A549 (cell line): ENCODE results near the gene GINM1. TPM values are rescaled to one million over a fixed set of nuclear protein-coding genes. Genes with fewer than 3 reads are reported as not detected.
A peak's percentile ranks its signal among the peaks of the same experiment; 100 is the strongest.

ENCODE experiments used
- ATAC-seq, 2 experiments: fragments of 200-7000 bp in 1 of 2; fragments of >200 bp in 1 of 2; cut with Nextera tagmentation in 1 of 2; cut with Tn5 transposase in 1 of 2; 3 replicates each; pipeline versions ENCODE4 v1.8.0 to v1.9.1; 2018 to 2020; ENCODE audit warnings: mild to moderate bottlenecking in 1 of 2, moderate library complexity in 1 of 2
- CTCF ChIA-PET: fragments of 300-600 bp; sonication (Branson Sonifier 250); formaldehyde crosslinking; extraction: SDS; loops from one replicate; lab custom pipeline; 2021; ENCODE audit warnings: antibody characterized with exemption, inconsistent platforms; lab: Yijun Ruan, JAX
- POLR2A ChIA-PET: fragments of 350-600 bp; formaldehyde crosslinking; extraction: SDS; loops from one replicate; lab custom pipeline; 2021; ENCODE audit warnings: antibody characterized with exemption, inconsistent platforms; lab: Yijun Ruan, JAX
- DNase-seq, 2 experiments: peaks; one replicate each; pipeline versions ENCODE4 v3.0.0 to v3.0.0-alpha.2; 2011 to 2016; ENCODE audit warnings: low read depth in 1 of 2, low spot score in 1 of 2
- FAIRE-seq: peaks from 2 replicates; lab custom pipeline; 2011; peaks lifted over from hg19 to GRCh38; lab: Jason Lieb, UNC
- H3K27ac ChIP-seq, 2 experiments: fragments of >200 bp; sonication (Bioruptor Twin); formaldehyde crosslinking; 3 replicates each; pipeline ENCODE4 v1.5.1; 2016 to 2017
- H3K4me1 ChIP-seq: fragments of >200 bp; sonication (Bioruptor Twin); formaldehyde crosslinking; 3 replicates; pipeline ENCODE4 v1.6.1; 2016
- H3K4me2 ChIP-seq: fragments of >200 bp; sonication (Bioruptor Twin); formaldehyde crosslinking; 3 replicates; pipeline ENCODE4 v1.6.1; 2016
- H3K4me3 ChIP-seq: fragments of >200 bp; sonication (Bioruptor Twin); formaldehyde crosslinking; 3 replicates; pipeline ENCODE4 v1.5.1; 2016
- H3K9me3 ChIP-seq: fragments of >200 bp; sonication (Bioruptor Twin); formaldehyde crosslinking; 3 replicates; pipeline ENCODE4 v1.6.1; 2016
- CBX8 ChIP-seq: fragments of 200-600 bp; sonication (generic); IDR thresholded peaks from 2 replicates; pipeline ENCODE4 v1.6.1; 2016
- CEBPB ChIP-seq, 2 experiments: fragments of >200 bp in 1 of 2; sonication (Bioruptor Twin) in 1 of 2; formaldehyde crosslinking in 1 of 2; IDR thresholded peaks; 2 replicates each; pipeline ENCODE4 v1.6.1; 2012 to 2016
- CHD2 ChIP-seq: fragments of 150-350 bp; IDR thresholded peaks from 2 replicates; pipeline ENCODE4 v1.6.1; 2014; ENCODE audit warnings: low read length; ENCODE audit not compliant: partially characterized antibody
- EHMT2 ChIP-seq: fragments of 200-600 bp; sonication (generic); IDR thresholded peaks from 2 replicates; pipeline ENCODE4 v1.6.1; 2016; ENCODE audit warnings: antibody characterized with exemption, low read depth, mild to moderate bottlenecking, moderate library complexity
- EP300 ChIP-seq, 2 experiments: fragments of >200 bp; sonication (Bioruptor Twin); formaldehyde crosslinking; IDR thresholded peaks; 2 replicates in 1 of 2; 3 replicates in 1 of 2; pipeline ENCODE4 v1.6.1; 2016 to 2017
- FOSB ChIP-seq: fragments of 250-450 bp; sonication (Bioruptor Pico); IDR thresholded peaks from 2 replicates; pipeline ENCODE4 v1.5.0; 2020; ENCODE audit warnings: mild to moderate bottlenecking, moderate library complexity
- FOSL2 ChIP-seq, 2 experiments: fragments of 450-650 bp in 1 of 2; fragments of >200 bp in 1 of 2; sonication (Bioruptor Twin) in 1 of 2; formaldehyde crosslinking; IDR thresholded peaks; 2 replicates each; pipeline versions ENCODE4 v1.5.0 to v1.6.1; 2016 to 2020; ENCODE audit warnings: mild to moderate bottlenecking in 1 of 2, moderate library complexity in 1 of 2
- FOXS1 ChIP-seq: fragments of 250-450 bp; sonication (Bioruptor Pico); IDR thresholded peaks from 2 replicates; pipeline ENCODE4 v1.5.0; 2020; ENCODE audit warnings: mild to moderate bottlenecking, moderate library complexity
- HOXA7 ChIP-seq: fragments of 250-450 bp; sonication (Bioruptor Pico); IDR thresholded peaks from 2 replicates; pipeline ENCODE4 v1.5.0; 2020; ENCODE audit warnings: mild to moderate bottlenecking, moderate library complexity
- HOXB5 ChIP-seq: fragments of 250-450 bp; sonication (Bioruptor Pico); IDR thresholded peaks from 2 replicates; pipeline ENCODE4 v1.5.0; 2020; ENCODE audit warnings: mild to moderate bottlenecking, moderate library complexity
- JUN ChIP-seq, 2 experiments: fragments of >200 bp; sonication (Bioruptor Twin); formaldehyde crosslinking; IDR thresholded peaks; 2 replicates in 1 of 2; 3 replicates in 1 of 2; pipeline ENCODE4 v1.6.1; 2016 to 2017
- JUNB ChIP-seq: fragments of >200 bp; sonication (Bioruptor Twin); formaldehyde crosslinking; IDR thresholded peaks from 2 replicates; pipeline ENCODE4 v1.6.1; 2016
- KDM1A ChIP-seq: fragments of 200-600 bp; sonication (generic); IDR thresholded peaks from 2 replicates; pipeline ENCODE4 v1.6.1; 2016; ENCODE audit warnings: low read depth, mild to moderate bottlenecking
- KDM5A ChIP-seq: fragments of 200-600 bp; sonication (generic); IDR thresholded peaks from 2 replicates; pipeline ENCODE4 v1.6.1; 2016; ENCODE audit warnings: antibody characterized with exemption, mild to moderate bottlenecking
- NPAS2 ChIP-seq: fragments of 250-450 bp; sonication (Bioruptor Pico); IDR thresholded peaks from 2 replicates; pipeline ENCODE4 v1.8.0; 2022; ENCODE audit warnings: mild to moderate bottlenecking, moderate library complexity, borderline replicate concordance
- NR3C1 ChIP-seq: fragments of >200 bp; sonication (Bioruptor Twin); formaldehyde crosslinking; IDR thresholded peaks from 3 replicates; pipeline ENCODE4 v1.6.1; 2017
- PHF8 ChIP-seq: fragments of 200-600 bp; sonication (generic); IDR thresholded peaks from 2 replicates; pipeline ENCODE4 v1.6.1; 2016; ENCODE audit warnings: low read depth, mild to moderate bottlenecking, antibody characterized with exemption, moderate library complexity, borderline replicate concordance
- POLR2A ChIP-seq: IDR thresholded peaks from 2 replicates; pipeline ENCODE4 v1.6.1; 2012; ENCODE audit warnings: mild to moderate bottlenecking, low read length
- POLR2AphosphoS2 ChIP-seq: conservative IDR thresholded peaks from 2 replicates; pipeline ENCODE4 v1.6.1; 2012; ENCODE audit warnings: low read length, improper control_type of control experiment, inconsistent platforms
- RCOR1 ChIP-seq: fragments of 150-350 bp; IDR thresholded peaks from 2 replicates; pipeline ENCODE4 v1.6.1; 2014; ENCODE audit warnings: antibody characterized with exemption, low read length, low read depth
- ZSCAN20 ChIP-seq: fragments of 250-450 bp; sonication (Bioruptor Pico); IDR thresholded peaks from 2 replicates; pipeline ENCODE4 v1.8.0; 2022; ENCODE audit warnings: mild to moderate bottlenecking, moderate library complexity
- WGBS: methylation state at CpG from one replicate; pipeline ENCODE4 v1.1.6; 2017; ENCODE audit errors: missing lambda C conversion rate; 5-methylcytosine and 5-hydroxymethylcytosine counted together
- polyA plus RNA-seq, 4 experiments: library from polyadenylated mRNA; depleted of rRNA in 3 of 4; stranded (reverse); fragments of >200 nt; fragmentation: RNase III in 1 of 4; extraction: RNeasy Plus Mini Kit Qiagen cat#74134 plus additional on column Dnase treatment in 1 of 4; gene quantifications; 2 replicates in 3 of 4; 3 replicates in 1 of 4; pipeline ENCODE4 v1.2.3, GENCODE V29; 2011 to 2017
- TF ChIP-seq, protein P1 (sequence below): IDR thresholded peaks from 2 replicates; pipeline ENCODE4 v1.6.1; 2012
- TF ChIP-seq, protein P2 (sequence below): fragments of >200 bp; sonication (Bioruptor Twin); formaldehyde crosslinking; IDR thresholded peaks from 2 replicates; pipeline ENCODE4 v1.6.1; 2016
- TF ChIP-seq, protein P3 (sequence below): fragments of 250-450 bp; sonication (Bioruptor Pico); IDR thresholded peaks from 2 replicates; pipeline ENCODE4 v1.5.0; 2020; ENCODE audit warnings: low read depth, mild to moderate bottlenecking, moderate library complexity
- TF ChIP-seq, protein P4 (sequence below): IDR thresholded peaks from 2 replicates; pipeline ENCODE4 v1.6.1; 2012
- TF ChIP-seq, protein P5 (sequence below): fragments of 250-450 bp; sonication (Bioruptor Pico); IDR thresholded peaks from 2 replicates; pipeline ENCODE4 v1.5.0; 2021; ENCODE audit warnings: mild to moderate bottlenecking, moderate library complexity, borderline replicate concordance

Gene GINM1
- polyA plus RNA-seq, 2 of the 4 experiments (the other 2 are of a cell fraction): 24.2 to 34.9 TPM

DNA sequence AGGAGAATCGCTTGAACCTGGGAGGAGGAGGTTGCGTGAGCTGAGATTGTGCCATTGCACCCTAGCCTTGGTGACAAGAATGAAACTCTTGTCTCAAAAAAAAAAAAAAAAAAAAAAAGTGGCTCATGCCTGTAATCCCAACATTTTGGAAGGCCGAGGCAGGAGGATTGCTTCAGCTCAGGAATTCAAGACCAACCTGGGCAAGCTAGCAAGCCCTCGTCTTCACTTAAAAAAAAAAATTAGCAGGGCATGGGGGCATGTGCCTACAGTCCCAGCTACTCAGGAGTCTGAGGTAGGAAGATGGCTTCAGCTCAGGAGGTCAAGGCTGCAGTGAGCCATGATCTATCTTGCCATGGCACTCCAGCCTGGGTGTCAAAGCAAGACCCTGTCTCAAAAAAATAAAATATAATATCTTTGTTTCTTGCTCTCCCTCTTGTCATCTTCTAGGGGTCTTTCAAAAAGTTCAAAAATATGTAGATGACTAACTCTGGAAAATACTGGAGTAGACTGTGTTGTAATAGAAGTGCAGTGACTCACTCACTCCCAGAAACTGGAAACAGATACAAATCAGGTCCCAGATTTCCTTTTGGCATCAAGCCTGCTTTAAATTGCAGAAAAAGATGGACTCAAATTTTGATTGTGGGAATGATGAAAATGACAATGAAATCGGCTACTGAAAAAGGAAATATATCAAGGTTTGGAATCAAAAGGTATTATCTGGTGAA lies 2.8 kb upstream of the GINM1 start:
- H3K4me3 ChIP-seq: no peak overlapping the region
- ChIA-PET POLR2A (interaction anchor here (1.1 kb wide), 1 partner anchor 18 kb away, joined by 3 read pairs; the partner anchor contains the start of gene PPIL4), CTCF (interaction anchor here (2.1 to 2.4 kb wide), 2 partner anchors 16 to 18 kb away, joined by 9 to 11 read pairs; partner anchors contain the start of gene PPIL4)
- H3K4me2 ChIP-seq: peak overlapping the region; percentile 46
- 49% methylated on average over 5 of the region's 5 CpGs for WGBS
- no peaks in the 10 kb centered on the region for H3K9me3 ChIP-seq
- DNase-seq (peak; percentile 10 to 39), ATAC-seq (no peak), FAIRE-seq (no peak)
- TF ChIP-seq, protein P1, sequence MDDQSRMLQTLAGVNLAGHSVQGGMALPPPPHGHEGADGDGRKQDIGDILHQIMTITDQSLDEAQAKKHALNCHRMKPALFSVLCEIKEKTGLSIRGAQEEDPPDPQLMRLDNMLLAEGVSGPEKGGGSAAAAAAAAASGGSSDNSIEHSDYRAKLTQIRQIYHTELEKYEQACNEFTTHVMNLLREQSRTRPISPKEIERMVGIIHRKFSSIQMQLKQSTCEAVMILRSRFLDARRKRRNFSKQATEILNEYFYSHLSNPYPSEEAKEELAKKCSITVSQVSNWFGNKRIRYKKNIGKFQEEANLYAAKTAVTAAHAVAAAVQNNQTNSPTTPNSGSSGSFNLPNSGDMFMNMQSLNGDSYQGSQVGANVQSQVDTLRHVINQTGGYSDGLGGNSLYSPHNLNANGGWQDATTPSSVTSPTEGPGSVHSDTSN: no peak
- TF ChIP-seq RCOR1: no peak
- TF ChIP-seq, protein P2, sequence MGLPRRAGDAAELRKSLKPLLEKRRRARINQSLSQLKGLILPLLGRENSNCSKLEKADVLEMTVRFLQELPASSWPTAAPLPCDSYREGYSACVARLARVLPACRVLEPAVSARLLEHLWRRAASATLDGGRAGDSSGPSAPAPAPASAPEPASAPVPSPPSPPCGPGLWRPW: no peak
- no peak for TF ChIP-seq HOXA7
- TF ChIP-seq FOSL2 (IDR thresholded peaks at IDR 0.05): peak; percentile 45; the same call in 1 of the 2 replicates
- peak; percentile 72 for TF ChIP-seq FOSL2 (CRISPR knock-in tag; IDR thresholded peaks at IDR 0.05)
- peak; percentile 14 to 61; a peak in 2 of 4 replicates for TF ChIP-seq CEBPB (IDR thresholded peaks at IDR 0.05)
- TF ChIP-seq, protein P3, sequence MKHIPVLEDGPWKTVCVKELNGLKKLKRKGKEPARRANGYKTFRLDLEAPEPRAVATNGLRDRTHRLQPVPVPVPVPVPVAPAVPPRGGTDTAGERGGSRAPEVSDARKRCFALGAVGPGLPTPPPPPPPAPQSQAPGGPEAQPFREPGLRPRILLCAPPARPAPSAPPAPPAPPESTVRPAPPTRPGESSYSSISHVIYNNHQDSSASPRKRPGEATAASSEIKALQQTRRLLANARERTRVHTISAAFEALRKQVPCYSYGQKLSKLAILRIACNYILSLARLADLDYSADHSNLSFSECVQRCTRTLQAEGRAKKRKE: no peak
- no peak for TF ChIP-seq NR3C1
- no peak for TF ChIP-seq EP300 (IDR thresholded peaks at IDR 0.05)
- no peak for TF ChIP-seq FOXS1 (CRISPR knock-in tag)
- TF ChIP-seq JUNB: peak; percentile 42
- TF ChIP-seq KDM1A: no peak
- no peak for TF ChIP-seq NPAS2 (CRISPR knock-in tag)
- no peak for TF ChIP-seq HOXB5 (CRISPR knock-in tag)
- peak overlapping the region in 1 of 2 experiments; percentile 72; a peak in 3 of 6 replicates for H3K27ac ChIP-seq
- H3K4me1 ChIP-seq: peaks cover 32% of the 10 kb centered on the region

DNA sequence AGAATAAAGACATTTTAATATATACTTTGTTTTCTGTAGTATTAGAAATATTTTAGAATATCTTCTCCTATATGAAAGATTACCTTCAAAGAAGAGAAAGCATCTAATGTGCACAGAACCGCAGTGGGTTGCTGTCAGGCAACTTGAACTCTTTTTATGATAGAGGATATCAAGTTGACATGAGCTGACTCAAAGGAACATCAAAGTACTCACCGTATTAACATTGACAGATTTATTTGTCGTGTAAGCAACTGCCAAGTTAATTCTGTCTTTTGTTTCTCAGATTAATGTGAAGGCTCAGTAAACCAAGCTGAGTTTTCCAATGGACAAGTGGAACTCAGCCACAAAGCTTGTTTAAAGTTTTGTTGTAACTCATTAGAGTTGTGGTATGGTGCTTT lies 2.2 kb upstream of the GINM1 start:
- Histone ChIP-seq H3K27ac (0 out of 6 replicates have a peak overlapping the region, but pooled peaks of 1 of the 2 experiments have one; percentile 33), H3K4me2 (peak overlapping the region; percentile 46), H3K4me1 (peaks cover 32% of the 10 kb centered on the region), H3K4me3 (no peak overlapping the region), H3K9me3 (no peaks in the 10 kb centered on the region)
- ChIA-PET CTCF (interaction anchor here (2.1 to 2.4 kb wide), 2 partner anchors 17 to 19 kb away, joined by 9 to 11 read pairs; partner anchors contain the start of gene PPIL4), POLR2A (no interaction called here)
- WGBS: 54% methylated on average over 3 of the region's 3 CpGs
- DNase-seq (no peak), ATAC-seq (no peak), FAIRE-seq (no peak)
- TF ChIP-seq HOXB5 (CRISPR knock-in tag) (no peak), KDM5A (no peak), ZSCAN20 (CRISPR knock-in tag) (no peak), RCOR1 (no peak), FOSB (CRISPR knock-in tag) (no peak)

DNA sequence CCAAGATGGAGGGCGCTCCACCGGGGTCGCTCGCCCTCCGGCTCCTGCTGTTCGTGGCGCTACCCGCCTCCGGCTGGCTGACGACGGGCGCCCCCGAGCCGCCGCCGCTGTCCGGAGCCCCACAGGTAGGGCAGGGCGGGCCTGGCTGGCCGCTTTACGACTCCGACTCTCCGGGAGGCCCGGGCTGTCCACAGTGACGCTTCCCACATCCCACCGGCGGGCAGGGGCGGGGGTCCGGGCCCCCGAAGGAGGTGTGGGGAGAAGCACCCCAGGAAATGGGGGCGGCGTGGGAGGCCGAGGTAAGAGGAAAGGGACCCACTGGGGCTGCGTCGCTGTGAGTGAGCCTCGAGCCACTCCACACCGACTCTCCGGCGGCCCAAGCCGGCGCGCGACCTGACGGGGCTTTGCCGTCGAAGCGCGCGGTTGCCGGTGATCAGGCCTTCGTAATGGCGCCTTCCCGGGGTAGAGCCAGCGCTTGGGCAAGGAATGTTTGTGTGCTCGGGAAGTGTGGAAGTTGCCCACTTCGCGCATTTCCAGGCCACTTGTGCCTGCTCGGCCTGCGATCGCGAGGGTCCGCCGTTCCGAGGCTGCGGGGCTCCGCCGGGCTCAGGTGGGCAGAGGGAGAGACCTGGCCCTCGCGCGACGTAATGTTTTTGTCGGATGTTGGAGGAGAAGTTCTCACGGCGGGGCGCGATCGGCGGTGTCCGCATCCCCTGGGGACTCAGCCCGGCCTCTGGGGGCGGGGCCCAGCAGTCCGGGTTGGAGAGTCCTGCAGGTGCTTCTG lies 427 bp downstream of the GINM1 start:
- no peaks in the 10 kb centered on the region for H3K9me3 ChIP-seq
- peak overlapping the region; percentile 93 to 97 for H3K27ac ChIP-seq
- peaks cover 30% of the 10 kb centered on the region for H3K4me1 ChIP-seq
- peak overlapping the region; percentile 97 for H3K4me2 ChIP-seq
- ATAC-seq (peak; percentile 64 to 71), FAIRE-seq (no peak), DNase-seq (peak; percentile 29 to 43)
- peak in 1 of 2 experiments; percentile 40; a peak in 1 of 5 replicates for TF ChIP-seq JUN (IDR thresholded peaks at IDR 0.05)
- no peak for TF ChIP-seq CHD2
- no peak for TF ChIP-seq CBX8
- peak; percentile 82 for TF ChIP-seq PHF8
- TF ChIP-seq, protein P4, sequence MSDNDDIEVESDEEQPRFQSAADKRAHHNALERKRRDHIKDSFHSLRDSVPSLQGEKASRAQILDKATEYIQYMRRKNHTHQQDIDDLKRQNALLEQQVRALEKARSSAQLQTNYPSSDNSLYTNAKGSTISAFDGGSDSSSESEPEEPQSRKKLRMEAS: peak; percentile 44; the same call in 1 of the 2 replicates
- TF ChIP-seq EHMT2: no peak
- TF ChIP-seq POLR2AphosphoS2: no peak
- TF ChIP-seq POLR2A: peak; percentile 39
- TF ChIP-seq, protein P5, sequence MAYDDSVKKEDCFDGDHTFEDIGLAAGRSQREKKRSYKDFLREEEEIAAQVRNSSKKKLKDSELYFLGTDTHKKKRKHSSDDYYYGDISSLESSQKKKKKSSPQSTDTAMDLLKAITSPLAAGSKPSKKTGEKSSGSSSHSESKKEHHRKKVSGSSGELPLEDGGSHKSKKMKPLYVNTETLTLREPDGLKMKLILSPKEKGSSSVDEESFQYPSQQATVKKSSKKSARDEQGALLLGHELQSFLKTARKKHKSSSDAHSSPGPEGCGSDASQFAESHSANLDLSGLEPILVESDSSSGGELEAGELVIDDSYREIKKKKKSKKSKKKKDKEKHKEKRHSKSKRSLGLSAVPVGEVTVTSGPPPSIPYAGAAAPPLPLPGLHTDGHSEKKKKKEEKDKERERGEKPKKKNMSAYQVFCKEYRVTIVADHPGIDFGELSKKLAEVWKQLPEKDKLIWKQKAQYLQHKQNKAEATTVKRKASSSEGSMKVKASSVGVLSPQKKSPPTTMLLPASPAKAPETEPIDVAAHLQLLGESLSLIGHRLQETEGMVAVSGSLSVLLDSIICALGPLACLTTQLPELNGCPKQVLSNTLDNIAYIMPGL (CRISPR knock-in tag): no peak
- TF ChIP-seq NR3C1: no peak
- no peak for TF ChIP-seq RCOR1
- ChIA-PET CTCF (interaction anchor here (0.9 kb wide), 1 partner anchor 20 kb away, joined by 4 read pairs; the partner anchor contains the start of gene PPIL4), POLR2A (interaction anchor here (0.6 to 2.0 kb wide), 5 partner anchors 21 to 386 kb away, joined by 3 to 8 read pairs (median 3); partner anchors contain the start of genes PCMT1 and PPIL4)
- 3% methylated on average over 15 of the region's 81 CpGs for WGBS
- peak overlapping the region; percentile 100 for H3K4me3 ChIP-seq
